ENCODE results near the gene C5orf63.
A peak's percentile ranks its signal among the peaks of the same experiment; 100 is the strongest.

C5orf63 gene

DNA sequence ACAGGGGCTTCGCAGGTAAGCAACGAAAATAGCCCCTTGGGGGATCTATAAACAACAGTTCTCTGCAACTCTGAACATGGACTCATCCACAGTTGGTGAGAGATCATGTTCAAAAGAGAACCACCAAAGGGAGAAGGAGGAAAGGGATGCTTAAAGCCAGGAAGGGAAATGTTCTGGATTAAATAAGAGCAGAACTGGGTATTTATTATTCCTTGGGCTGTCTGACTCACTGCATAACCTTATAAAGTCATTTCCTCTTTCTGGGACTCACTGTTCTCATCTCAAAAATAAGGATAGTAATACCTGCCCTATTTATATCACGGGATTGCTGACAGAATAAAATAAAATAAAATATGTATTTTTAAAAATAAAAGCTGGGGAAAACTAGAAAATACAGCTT is 31.7 kb downstream of the C5orf63 start:
- peak; percentile 62 for DNase-seq (ENCODE audit: low read depth, low spot score)
- no peak overlapping the region for H3K4me3 ChIP-seq (ENCODE audit: low read depth, low read length)
- in situ Hi-C loops (cut with HindIII; ENCODE audit: low sequenced_read_pairs): no loop called here
- TF ChIP-seq, protein P1, sequence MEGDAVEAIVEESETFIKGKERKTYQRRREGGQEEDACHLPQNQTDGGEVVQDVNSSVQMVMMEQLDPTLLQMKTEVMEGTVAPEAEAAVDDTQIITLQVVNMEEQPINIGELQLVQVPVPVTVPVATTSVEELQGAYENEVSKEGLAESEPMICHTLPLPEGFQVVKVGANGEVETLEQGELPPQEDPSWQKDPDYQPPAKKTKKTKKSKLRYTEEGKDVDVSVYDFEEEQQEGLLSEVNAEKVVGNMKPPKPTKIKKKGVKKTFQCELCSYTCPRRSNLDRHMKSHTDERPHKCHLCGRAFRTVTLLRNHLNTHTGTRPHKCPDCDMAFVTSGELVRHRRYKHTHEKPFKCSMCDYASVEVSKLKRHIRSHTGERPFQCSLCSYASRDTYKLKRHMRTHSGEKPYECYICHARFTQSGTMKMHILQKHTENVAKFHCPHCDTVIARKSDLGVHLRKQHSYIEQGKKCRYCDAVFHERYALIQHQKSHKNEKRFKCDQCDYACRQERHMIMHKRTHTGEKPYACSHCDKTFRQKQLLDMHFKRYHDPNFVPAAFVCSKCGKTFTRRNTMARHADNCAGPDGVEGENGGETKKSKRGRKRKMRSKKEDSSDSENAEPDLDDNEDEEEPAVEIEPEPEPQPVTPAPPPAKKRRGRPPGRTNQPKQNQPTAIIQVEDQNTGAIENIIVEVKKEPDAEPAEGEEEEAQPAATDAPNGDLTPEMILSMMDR (IDR thresholded peaks at IDR 0.05; ENCODE audit: low read depth, low read length): no peak

DNA sequence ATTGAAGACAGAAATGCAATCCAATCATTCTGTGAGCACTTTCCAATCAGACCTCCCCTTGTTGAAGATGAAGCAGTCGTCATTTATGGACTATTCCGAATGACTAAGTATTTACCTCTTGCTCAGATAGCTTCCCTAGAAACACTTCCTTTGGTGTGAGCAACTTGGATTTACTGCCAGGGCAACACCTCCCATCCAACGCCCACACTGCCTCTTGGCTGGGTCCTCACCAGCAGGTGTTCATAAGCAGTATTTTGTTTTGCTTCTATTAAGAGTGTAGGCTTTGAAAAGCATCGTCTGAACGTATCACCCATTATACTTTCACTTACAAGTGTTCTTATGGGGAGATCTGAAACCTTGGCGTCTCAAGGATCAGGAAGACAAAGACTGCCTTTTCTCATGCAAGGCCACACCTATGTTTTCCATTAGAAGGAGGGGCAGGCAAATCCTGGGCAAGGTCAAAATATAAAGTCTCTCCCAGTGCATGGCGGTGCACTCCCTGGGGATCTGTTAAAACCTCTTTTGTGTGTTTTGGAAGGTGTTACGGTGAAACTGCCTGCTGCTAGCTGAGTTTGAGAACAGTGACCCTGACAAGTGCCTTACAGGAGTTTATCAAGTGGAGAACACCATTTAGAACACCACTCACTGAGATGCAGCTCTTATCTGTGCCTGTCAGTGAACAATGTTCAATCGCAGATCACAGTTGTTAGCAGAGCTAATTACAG is 32.3 kb downstream of the C5orf63 start:
- H3K4me3 ChIP-seq (ENCODE audit: low read depth, low read length): no peak overlapping the region
- TF ChIP-seq, protein P1 (IDR thresholded peaks at IDR 0.05; ENCODE audit: low read depth, low read length): no peak
- in situ Hi-C loops (cut with HindIII; ENCODE audit: low sequenced_read_pairs): no loop called here
- DNase-seq (ENCODE audit: low read depth, low spot score): peak; percentile 63

DNA sequence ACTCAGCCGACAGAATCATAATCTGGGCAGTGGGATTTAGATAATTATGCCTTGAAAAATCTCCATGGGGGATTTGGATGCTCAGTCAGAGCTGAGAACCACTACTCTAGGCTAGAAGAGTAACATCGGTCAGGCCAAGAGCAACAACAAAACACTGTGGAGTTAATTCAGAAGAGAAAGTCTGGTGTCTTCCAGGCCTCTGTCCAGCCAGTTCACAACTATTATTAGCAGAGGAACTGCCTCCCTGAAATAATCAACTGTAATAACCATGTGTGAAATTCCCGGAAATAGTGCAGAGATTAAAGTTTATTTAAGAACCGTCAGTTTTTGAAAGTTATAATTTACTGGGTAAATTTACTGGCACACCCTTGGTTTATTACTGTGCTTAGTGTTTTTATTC is 34.8 kb downstream of the C5orf63 start:
- H3K4me3 ChIP-seq (ENCODE audit: low read depth, low read length): no peak overlapping the region
- no peak for DNase-seq (ENCODE audit: low read depth, low spot score)
- in situ Hi-C loops (cut with HindIII; ENCODE audit: low sequenced_read_pairs): no loop called here
- TF ChIP-seq, protein P1 (IDR thresholded peaks at IDR 0.05; ENCODE audit: low read depth, low read length): no peak

- H3K4me3 ChIP-seq (ENCODE audit: low read depth, low read length): no peak overlapping the region
- in situ Hi-C loops (cut with HindIII; ENCODE audit: low sequenced_read_pairs): no loop called here
Measured at GRCh38 chr5:127031863-127032232, 41.5 kb downstream of the C5orf63 start.

GRCh38 chr5:127031147-127031862 is 42.0 kb downstream of the C5orf63 start:
- in situ Hi-C loops (cut with HindIII; ENCODE audit: low sequenced_read_pairs): no loop called here
- H3K4me3 ChIP-seq (ENCODE audit: low read depth, low read length): peak overlapping the region; percentile 74
- no peak for DNase-seq (ENCODE audit: low read depth, low spot score)
- TF ChIP-seq, protein P1 (IDR thresholded peaks at IDR 0.05; ENCODE audit: low read depth, low read length): no peak

More at GRCh38 chr5:127031863-127032232, 41.5 kb downstream of the C5orf63 start:
- TF ChIP-seq, protein P1 (IDR thresholded peaks at IDR 0.05; ENCODE audit: low read depth, low read length): no peak
- no peak for DNase-seq (ENCODE audit: low read depth, low spot score)

GRCh38 chr5:127030259-127031146 is 42.8 kb downstream of the C5orf63 start, which contains the start of gene MARCHF3:
Gene MARCHF3, minus strand, starts transcription at chr5:127030558. Its CDS starts 112,387 bp downstream, at chr5:126918171.
- DNase-seq (ENCODE audit: low read depth, low spot score): peak; percentile 96
- H3K4me3 ChIP-seq (ENCODE audit: low read depth, low read length): peak within 1 kb of the TSS; percentile 74
- TF ChIP-seq, protein P1 (IDR thresholded peaks at IDR 0.05; ENCODE audit: low read depth, low read length): peak; percentile 39
- in situ Hi-C loops (cut with HindIII; ENCODE audit: low sequenced_read_pairs): no loop called here
